Renal pelvis (tissue), 4 donors: ENCODE results near the gene SLC24A4. TPM values are rescaled to one million over a fixed set of nuclear protein-coding genes. Genes with fewer than 3 reads are reported as not detected.

Source experiments
- DNase-seq: peaks from one replicate; pipeline ENCODE4 v3.0.0-alpha.2; 2013
- polyA plus RNA-seq, 3 donors: library from polyadenylated mRNA; unstranded; fragments of 120-200 nt; gene quantifications; one replicate each; pipeline ENCODE4 v1.2.1, GENCODE V29; 2013; ENCODE audit not compliant: insufficient read length in 3 of 3

SLC24A4 gene
- polyA plus RNA-seq, 3 donors: 0.13 to 0.47 (median 0.19) TPM

GRCh38 chr14:92473969-92474535 lies 151.1 kb downstream of the SLC24A4 start:
- DNase-seq: no peak

GRCh38 chr14:92475037-92475436 lies 152.1 kb downstream of the SLC24A4 start:
- DNase-seq: no peak

- no peak for DNase-seq
Observed at GRCh38 chr14:92475451-92476187, 152.7 kb downstream of the SLC24A4 start.

GRCh38 chr14:92480856-92481255 lies 157.9 kb downstream of the SLC24A4 start:
- no peak for DNase-seq

- no peak for DNase-seq
Observed at GRCh38 chr14:92481386-92481785, 158.4 kb downstream of the SLC24A4 start.

- no peak for DNase-seq
Observed at GRCh38 chr14:92481811-92482555, 159.0 kb downstream of the SLC24A4 start.

- no peak for DNase-seq
Observed at GRCh38 chr14:92482621-92483319, 159.8 kb downstream of the SLC24A4 start.

GRCh38 chr14:92484132-92484823 lies 161.3 kb downstream of the SLC24A4 start:
- DNase-seq: no peak

GRCh38 chr14:92486881-92487280 lies 163.9 kb downstream of the SLC24A4 start:
- DNase-seq: no peak

GRCh38 chr14:92487513-92488133 lies 164.7 kb downstream of the SLC24A4 start:
- DNase-seq: no peak

- DNase-seq: no peak
Observed at GRCh38 chr14:92489394-92490238, 166.7 kb downstream of the SLC24A4 start.

GRCh38 chr14:92490239-92490959 lies 167.4 kb downstream of the SLC24A4 start:
- DNase-seq: no peak

GRCh38 chr14:92491782-92492181 lies 168.8 kb downstream of the SLC24A4 start:
- DNase-seq: no peak

- no peak for DNase-seq
Observed at GRCh38 chr14:92492258-92492657, 169.3 kb downstream of the SLC24A4 start.

GRCh38 chr14:92493024-92493423 lies 170.1 kb downstream of the SLC24A4 start:
- no peak for DNase-seq

GRCh38 chr14:92493492-92493891 lies 170.5 kb downstream of the SLC24A4 start:
- no peak for DNase-seq

- no peak for DNase-seq
Observed at GRCh38 chr14:92494512-92494911, 171.5 kb downstream of the SLC24A4 start.

- no peak for DNase-seq
Observed at GRCh38 chr14:92495027-92495426, 172.1 kb downstream of the SLC24A4 start.

- DNase-seq: no peak
Observed at GRCh38 chr14:92496191-92496857, 173.4 kb downstream of the SLC24A4 start.
